Neuronal stem cell (in vitro differentiated cells): ENCODE data around the gene POLR1C. TPM values are rescaled to one million over a fixed set of nuclear protein-coding genes. Genes with fewer than 3 reads are reported as not detected.

Experiments used
- small RNA-seq: library from polyadenylated mRNA; stranded (forward); fragments of <200 nt; extraction: miRNeasy Mini kit (QIAGEN cat#:217004); gene quantifications from one replicate; pipeline ENCODE3, GENCODE V24; 2013; ENCODE audit not compliant: insufficient read depth

Gene POLR1C

Small RNA genes lying within 50 kb of the gene (small RNA-seq; reads per million reads assigned to genes)
- gene RF00426 (not detected), gene RNU6-1113P (not detected)
